ENCODE measurements around the gene TMOD4.

The TMOD4 gene

GRCh38 chr1:151145304-151146071, 30.3 kb downstream of the TMOD4 start:
- Histone ChIP-seq H2AFZ (ENCODE audit: low read depth, low read length, severe bottlenecking) (no peak overlapping the region), H3K27ac (ENCODE audit: low read depth, low read length) (no peak overlapping the region)

GRCh38 chr1:151144474-151145303, 31.1 kb downstream of the TMOD4 start:
- Histone ChIP-seq H3K27ac (ENCODE audit: low read depth, low read length) (no peak overlapping the region), H3K4me3 (ENCODE audit: insufficient read depth, low read length, poor library complexity, severe bottlenecking) (no peak overlapping the region), H3F3A (ENCODE audit: insufficient read depth) (no peaks in the 10 kb centered on the region), H3K79me2 (ENCODE audit: insufficient read depth, low read length) (no peaks in the 10 kb centered on the region), H4K20me1 (ENCODE audit: low read depth, low read length) (no peaks in the 10 kb centered on the region), H3K27me3 (ENCODE audit: low read length) (no peaks in the 10 kb centered on the region), H3K9ac (ENCODE audit: low read length) (no peak overlapping the region), H3K9me2 (replicated peaks; ENCODE audit: insufficient read depth, low read length) (no peaks in the 10 kb centered on the region), H3K4me2 (ENCODE audit: low read depth, low read length, poor library complexity, severe bottlenecking) (no peak overlapping the region), H2AFZ (ENCODE audit: low read depth, low read length, severe bottlenecking) (no peak overlapping the region), H3K9me3 (ENCODE audit: insufficient read depth, low read length) (no peaks in the 10 kb centered on the region), H3K36me3 (ENCODE audit: low read length) (no peaks in the 10 kb centered on the region)
- TF ChIP-seq EZH2phosphoT487 (conservative IDR thresholded peaks at IDR 0.05; ENCODE audit: low read length), result no peak
- no peak for TF ChIP-seq CTCF (IDR thresholded peaks at IDR 0.05; ENCODE audit: insufficient read depth, low read length, poor library complexity, severe bottlenecking)

More at GRCh38 chr1:151145304-151146071, 30.3 kb downstream of the TMOD4 start:
- Histone ChIP-seq H3K79me2 (ENCODE audit: insufficient read depth, low read length) (no peaks in the 10 kb centered on the region), H3F3A (ENCODE audit: insufficient read depth) (no peaks in the 10 kb centered on the region), H3K9me3 (ENCODE audit: insufficient read depth, low read length) (no peaks in the 10 kb centered on the region), H3K4me2 (ENCODE audit: low read depth, low read length, poor library complexity, severe bottlenecking) (peak overlapping the region; percentile 90), H3K9ac (ENCODE audit: low read length) (no peak overlapping the region), H3K9me2 (replicated peaks; ENCODE audit: insufficient read depth, low read length) (no peaks in the 10 kb centered on the region), H3K36me3 (ENCODE audit: low read length) (no peaks in the 10 kb centered on the region), H3K4me3 (ENCODE audit: insufficient read depth, low read length, poor library complexity, severe bottlenecking) (no peak overlapping the region), H3K27me3 (ENCODE audit: low read length) (no peaks in the 10 kb centered on the region), H4K20me1 (ENCODE audit: low read depth, low read length) (no peaks in the 10 kb centered on the region)
- no peak for TF ChIP-seq EZH2phosphoT487 (conservative IDR thresholded peaks at IDR 0.05; ENCODE audit: low read length)
- TF ChIP-seq CTCF (IDR thresholded peaks at IDR 0.05; ENCODE audit: insufficient read depth, low read length, poor library complexity, severe bottlenecking), result no peak

GRCh38 chr1:151143986-151144385, 31.8 kb downstream of the TMOD4 start:
- no peak overlapping the region for H3K27ac ChIP-seq (ENCODE audit: low read depth, low read length)
- no peaks in the 10 kb centered on the region for H3K27me3 ChIP-seq (ENCODE audit: low read length)
- H3K4me3 ChIP-seq (ENCODE audit: insufficient read depth, low read length, poor library complexity, severe bottlenecking), result no peak overlapping the region
- no peaks in the 10 kb centered on the region for H4K20me1 ChIP-seq (ENCODE audit: low read depth, low read length)
- H3K9me2 ChIP-seq (replicated peaks; ENCODE audit: insufficient read depth, low read length), result no peaks in the 10 kb centered on the region
- no peak overlapping the region for H2AFZ ChIP-seq (ENCODE audit: low read depth, low read length, severe bottlenecking)
- no peak for TF ChIP-seq CTCF (IDR thresholded peaks at IDR 0.05; ENCODE audit: insufficient read depth, low read length, poor library complexity, severe bottlenecking)
- H3F3A ChIP-seq (ENCODE audit: insufficient read depth), result no peaks in the 10 kb centered on the region
- no peaks in the 10 kb centered on the region for H3K79me2 ChIP-seq (ENCODE audit: insufficient read depth, low read length)
- H3K36me3 ChIP-seq (ENCODE audit: low read length), result no peaks in the 10 kb centered on the region
- H3K9me3 ChIP-seq (ENCODE audit: insufficient read depth, low read length), result no peaks in the 10 kb centered on the region
- no peak overlapping the region for H3K9ac ChIP-seq (ENCODE audit: low read length)
- H3K4me2 ChIP-seq (ENCODE audit: low read depth, low read length, poor library complexity, severe bottlenecking), result no peak overlapping the region
